SW480 (cell line): ENCODE data around the gene RFX7.
"Not testable (repeated sequence)": the region's sequence is repeated elsewhere in the genome, so short reads cannot be mapped to it uniquely, and the experiment has no call there.

Source experiments
- DNase-seq: peaks from one replicate; pipeline ENCODE4 v3.0.0-alpha.2; 2016; ENCODE audit warnings: low spot score

RFX7 gene

GRCh38 chr15:56205061-56205876, 38.4 kb downstream of the RFX7 start:
- DNase-seq = no peak

GRCh38 chr15:56203312-56203922, 40.3 kb downstream of the RFX7 start:
- not testable (repeated sequence) for DNase-seq

GRCh38 chr15:56202701-56203100, 41.0 kb downstream of the RFX7 start:
- no peak for DNase-seq

- DNase-seq = no peak
Observed at GRCh38 chr15:56199038-56199437, 44.6 kb downstream of the RFX7 start.

- no peak for DNase-seq
Observed at GRCh38 chr15:56194035-56194434, 49.6 kb downstream of the RFX7 start.

- no peak for DNase-seq
Observed at GRCh38 chr15:56192659-56193442, 50.8 kb downstream of the RFX7 start.

- DNase-seq = no peak
Observed at GRCh38 chr15:56187665-56188064, 56.0 kb downstream of the RFX7 start.

GRCh38 chr15:56185980-56186379, 57.7 kb downstream of the RFX7 start:
- no peak for DNase-seq

- no peak for DNase-seq
Observed at GRCh38 chr15:56184516-56184915, 59.2 kb downstream of the RFX7 start.

GRCh38 chr15:56180851-56181250, 62.8 kb downstream of the RFX7 start:
- DNase-seq = no peak

GRCh38 chr15:56176996-56177395, 66.7 kb downstream of the RFX7 start:
- DNase-seq = no peak

- DNase-seq = no peak
Observed at GRCh38 chr15:56175788-56176187, 67.9 kb downstream of the RFX7 start.

- DNase-seq = no peak
Observed at GRCh38 chr15:56174649-56175048, 69.0 kb downstream of the RFX7 start.

- no peak for DNase-seq
Observed at GRCh38 chr15:56168394-56168793, 75.3 kb downstream of the RFX7 start.

- DNase-seq = no peak
Observed at GRCh38 chr15:56165234-56165633, 78.4 kb downstream of the RFX7 start.

- no peak for DNase-seq
Observed at GRCh38 chr15:56160966-56161365, 82.7 kb downstream of the RFX7 start.

- DNase-seq = no peak
Observed at GRCh38 chr15:56156877-56157276, 86.8 kb downstream of the RFX7 start.

- DNase-seq = not testable (repeated sequence)
Observed at GRCh38 chr15:56155278-56155677, 88.4 kb downstream of the RFX7 start.

- not testable (repeated sequence) for DNase-seq
Observed at GRCh38 chr15:56154768-56155167, 88.9 kb downstream of the RFX7 start.

GRCh38 chr15:56150204-56150603, 93.5 kb downstream of the RFX7 start:
- DNase-seq = no peak

GRCh38 chr15:56148064-56148463, 95.6 kb downstream of the RFX7 start:
- no peak for DNase-seq

- no peak for DNase-seq
Observed at GRCh38 chr15:56146756-56147155, 96.9 kb downstream of the RFX7 start.

- no peak for DNase-seq
Observed at GRCh38 chr15:56128081-56128480, 115.6 kb downstream of the RFX7 start.
